HCT116 (cell line): Measurements from ENCODE around the gene SAV1. TPM values are rescaled to one million over a fixed set of nuclear protein-coding genes. Genes with fewer than 3 reads are reported as not detected.

ENCODE experiments used
- ATAC-seq: fragments of 200-7000 bp; cut with Tn5 transposase; 2 replicates; pipeline ENCODE4 v1.9.1; 2020; ENCODE audit warnings: mild to moderate bottlenecking, moderate library complexity
- BruUV-seq: library from RNA; stranded (reverse); fragments of 400-500 nt; replicated peaks from 2 replicates; lab custom pipeline; 2021; lab: Mats Ljungman, UMichigan
- CTCF ChIA-PET: fragments of 300-600 bp; sonication (Branson Sonifier 250); formaldehyde crosslinking; loops from one replicate; lab custom pipeline; 2021; ENCODE audit warnings: antibody characterized with exemption; lab: Charles Lee
- POLR2A ChIA-PET: fragments of 300-600, 350-600 bp; sonication (Branson Sonifier 250); formaldehyde crosslinking; loops from one replicate; lab custom pipeline; 2021; ENCODE audit warnings: antibody characterized with exemption; lab: Charles Lee
- RAD21 ChIA-PET, 2 experiments: fragments of 300-600 bp; sonication (Branson Sonifier 250); formaldehyde crosslinking; loops; one replicate each; lab custom pipeline; 2023; ENCODE audit warnings: low total read pairs in 2 of 2; ENCODE audit not compliant: uncharacterized antibody in 2 of 2, unreplicated experiment in 2 of 2, low non-redundant PET in 1 of 2; lab: Charles Lee
- DNase-seq: peaks from one replicate; pipeline ENCODE4 v3.0.0-alpha.2; 2010; ENCODE audit warnings: low read depth, low spot score
- H2AFZ ChIP-seq: fragments of 200-600 bp; shearing (Covaris generic), sonication (generic); 2 replicates; pipeline ENCODE4 v1.6.1; 2017; ENCODE audit warnings: low read depth, mixed run types, mixed read lengths, antibody characterized with exemption, low read length; ENCODE audit not compliant: poor library complexity, severe bottlenecking
- H3K27ac ChIP-seq: 2 replicates; pipeline ENCODE4 v1.5.1; 2012; ENCODE audit warnings: low read depth, low read length
- H3K27me3 ChIP-seq: fragments of 200-600 bp; sonication (generic); 2 replicates; pipeline ENCODE4 v1.6.1; 2016; ENCODE audit warnings: mixed run types, low read length, mixed read lengths; ENCODE audit not compliant: insufficient read depth
- H3K36me3 ChIP-seq, 2 experiments: fragments of 200-500 bp in 1 of 2; fragments of 200-600 bp in 1 of 2; sonication (Bioruptor generic) in 1 of 2; sonication (generic) in 1 of 2; 2 replicates each; pipeline versions ENCODE4 v1.5.1 to v1.6.1; 2014 to 2016; ENCODE audit warnings: low read length in 2 of 2, inconsistent platforms in 1 of 2, mixed read lengths in 1 of 2, mixed run types in 1 of 2; ENCODE audit not compliant: insufficient read depth in 2 of 2, control insufficient read depth in 1 of 2
- H3K4me1 ChIP-seq, 2 experiments: fragments of 200-600 bp in 1 of 2; sonication (generic) in 1 of 2; 2 replicates each; pipeline versions ENCODE4 v1.5.1 to v1.6.1; 2012 to 2017; ENCODE audit warnings: low read length in 2 of 2, inconsistent platforms in 1 of 2, mild to moderate bottlenecking in 1 of 2, mixed read lengths in 1 of 2, mixed run types in 1 of 2, moderate library complexity in 1 of 2; ENCODE audit not compliant: insufficient read depth in 2 of 2, control insufficient read depth in 1 of 2
- H3K4me2 ChIP-seq: fragments of 200-600 bp; sonication (generic); 2 replicates; pipeline ENCODE4 v1.6.1; 2017; ENCODE audit warnings: mixed run types, low read length, mixed read lengths
- H3K4me3 ChIP-seq, 2 experiments: fragments of 200-600 bp in 1 of 2; sonication (generic) in 1 of 2; replicated peaks in 1 of 2; 2 replicates each; pipeline ENCODE4 v1.5.1; 2011 to 2016; ENCODE audit warnings: low read length in 2 of 2, control low read depth in 1 of 2, low read depth in 1 of 2, mild to moderate bottlenecking in 1 of 2, mixed read lengths in 1 of 2, mixed run types in 1 of 2
- H3K79me2 ChIP-seq: fragments of 200-600 bp; sonication (generic); 2 replicates; pipeline ENCODE4 v1.6.1; 2017; ENCODE audit warnings: mild to moderate bottlenecking, mixed run types, low read length, moderate library complexity, mixed read lengths; ENCODE audit not compliant: insufficient read depth
- H3K9ac ChIP-seq: fragments of 200-600 bp; sonication (generic); 2 replicates; pipeline ENCODE4 v1.6.1; 2016; ENCODE audit warnings: low read length, mixed read lengths
- H3K9me2 ChIP-seq: fragments of 200-600 bp; sonication (generic), shearing (Covaris generic); 2 replicates; pipeline ENCODE4 v1.6.1; 2017; ENCODE audit warnings: mixed run types, mild to moderate bottlenecking, moderate library complexity; ENCODE audit not compliant: insufficient read depth
- H3K9me3 ChIP-seq, 2 experiments: fragments of 200-500 bp in 1 of 2; fragments of 200-600 bp in 1 of 2; sonication (Bioruptor generic) in 1 of 2; sonication (generic) in 1 of 2; 2 replicates each; pipeline ENCODE4 v1.6.1; 2014 to 2017; ENCODE audit warnings: low read length in 2 of 2, mixed read lengths in 2 of 2, inconsistent platforms in 1 of 2, low read depth in 1 of 2, mild to moderate bottlenecking in 1 of 2, mixed run types in 1 of 2, moderate library complexity in 1 of 2; ENCODE audit not compliant: control insufficient read depth in 1 of 2, insufficient read depth in 1 of 2
- H4K20me1 ChIP-seq: fragments of 200-600 bp; sonication (generic), shearing (Covaris generic); 2 replicates; pipeline ENCODE4 v1.6.1; 2017; ENCODE audit warnings: mixed run types, mild to moderate bottlenecking, moderate library complexity; ENCODE audit not compliant: insufficient read depth
- ATF3 ChIP-seq: IDR thresholded peaks from 2 replicates; pipeline ENCODE4 v1.6.1; 2012
- CTCF ChIP-seq, 3 experiments: fragments of 200-600 bp in 1 of 3; sonication (generic) in 1 of 3; IDR thresholded peaks in 2 of 3; conservative IDR thresholded peaks in 1 of 3; 2 replicates each; pipeline ENCODE4 v1.5.1; 2012 to 2017; ENCODE audit warnings: low read depth in 2 of 3, low read length in 2 of 3, antibody characterized with exemption in 1 of 3, borderline replicate concordance in 1 of 3, control low read depth in 1 of 3, mild to moderate bottlenecking in 1 of 3, mixed read lengths in 1 of 3, mixed run types in 1 of 3, moderate library complexity in 1 of 3; ENCODE audit not compliant: insufficient read depth in 1 of 3
- EGR1 ChIP-seq: IDR thresholded peaks from 2 replicates; pipeline ENCODE4 v1.6.1; 2012; ENCODE audit warnings: low read depth
- EZH2phosphoT487 ChIP-seq: fragments of 200-600 bp; IDR thresholded peaks from 2 replicates; pipeline ENCODE4 v1.6.1; 2018; ENCODE audit warnings: antibody characterized with exemption, borderline replicate concordance
- JUND ChIP-seq: IDR thresholded peaks from 2 replicates; pipeline ENCODE4 v1.6.1; 2012
- POLR2A ChIP-seq: IDR thresholded peaks from 2 replicates; pipeline ENCODE4 v1.7.0; 2011; ENCODE audit warnings: borderline replicate concordance; ENCODE audit not compliant: insufficient read depth, insufficient read length; ENCODE audit errors: extremely low read depth
- RAD21 ChIP-seq: IDR thresholded peaks from 2 replicates; pipeline ENCODE4 v1.6.1; 2012; ENCODE audit warnings: low read depth, mild to moderate bottlenecking
- intact Hi-C: fragments of 100-400 bp; cut with micrococcal nuclease; formaldehyde crosslinking; loops from 2 replicates; pipeline ENCODE4 v1.10.0; 2022
- total RNA-seq: library from RNA; stranded (reverse); gene quantifications from one replicate; pipeline ENCODE4 v1.2.1, GENCODE V29; 2021; ENCODE audit not compliant: unreplicated experiment

Gene SAV1
- total RNA-seq, 1 experiment from 2014 or later = 38.0 TPM

GRCh38 chr14:50714450-50715073, 46.5 kb upstream of the SAV1 start:
- CTCF ChIA-PET = interaction anchor here (0.6 to 1.4 kb wide), 14 partner anchors 8 to 168 kb away, joined by 3 to 7 read pairs (median 4); no protein-coding TSS in a partner anchor
- H4K20me1 ChIP-seq = no peaks in the 10 kb centered on the region
- no peaks in the 10 kb centered on the region for H3K4me1 ChIP-seq
- BruUV-seq = no TSS peak
- H3K9me3 ChIP-seq = no peaks in the 10 kb centered on the region
- no peaks in the 10 kb centered on the region for H3K9me2 ChIP-seq
- POLR2A ChIA-PET = interaction anchor here (1.0 kb wide), 2 partner anchors 37 to 46 kb away, joined by 3 to 5 read pairs; partner anchors contain the start of gene SAV1
- no peak overlapping the region for H3K9ac ChIP-seq
- no peak overlapping the region for H2AFZ ChIP-seq
- DNase-seq = peak; percentile 16
- no peaks in the 10 kb centered on the region for H3K79me2 ChIP-seq
- H3K36me3 ChIP-seq = no peaks in the 10 kb centered on the region
- RAD21 ChIA-PET = interaction anchor here in 1 of 2 experiments (1.5 kb wide), 1 partner anchor 114 kb away, joined by 6 read pairs; no protein-coding TSS in a partner anchor
- intact Hi-C loops = no loop called here
- no peak overlapping the region for H3K27ac ChIP-seq
- H3K4me3 ChIP-seq = no peak overlapping the region
- H3K27me3 ChIP-seq = no peaks in the 10 kb centered on the region
- peak; percentile 88 for ATAC-seq
- TF ChIP-seq RAD21 = peak; percentile 51
- TF ChIP-seq EGR1 = no peak
- peak; percentile 27 to 69 (median 52); a peak in 4 of 6 replicates for TF ChIP-seq CTCF (IDR thresholded peaks at IDR 0.05 in 2 of 3, conservative IDR thresholded peaks at IDR 0.05 in 1 of 3; ENCODE audit: borderline replicate concordance in 1 of 3, insufficient read depth in 1 of 3, low read depth in 2 of 3, low read length in 2 of 3)
- TF ChIP-seq, all 23 proteins: peak for 2
- H3K4me2 ChIP-seq = no peak overlapping the region

GRCh38 chr14:50711043-50711442, 42.9 kb upstream of the SAV1 start:
- intact Hi-C loops = no loop called here
- ATAC-seq (no peak), DNase-seq (no peak)
- Histone ChIP-seq H3K9me2 (no peaks in the 10 kb centered on the region), H3K9ac (no peak overlapping the region), H3K4me3 (no peak overlapping the region), H3K36me3 (no peaks in the 10 kb centered on the region), H4K20me1 (no peaks in the 10 kb centered on the region), H2AFZ (no peak overlapping the region), H3K27ac (no peak overlapping the region), H3K79me2 (no peaks in the 10 kb centered on the region), H3K4me1 (no peaks in the 10 kb centered on the region), H3K9me3 (no peaks in the 10 kb centered on the region), H3K27me3 (no peaks in the 10 kb centered on the region), H3K4me2 (no peak overlapping the region)
- RAD21 ChIA-PET = no interaction called here
- no peak for TF ChIP-seq POLR2A
- TF ChIP-seq ATF3 = no peak
- no peak for TF ChIP-seq EZH2phosphoT487
- TF ChIP-seq JUND = no peak
- no TSS peak for BruUV-seq
- POLR2A ChIA-PET = interaction anchor here (1.4 kb wide), 1 partner anchor 151 kb away, joined by 4 read pairs; the partner anchor contains the start of gene ATL1
- CTCF ChIA-PET = interaction anchor here (0.9 kb wide), 1 partner anchor 169 kb away, joined by 3 read pairs; no protein-coding TSS in a partner anchor
